Measurements from ENCODE around the gene CACNA1E.

Gene CACNA1E

GRCh38 chr1:181718034-181718433 lies 234.7 kb downstream of the CACNA1E start:
- H3K27ac ChIP-seq = no peak overlapping the region
- TF ChIP-seq ZFX (IDR thresholded peaks at IDR 0.05) = no peak
- TF ChIP-seq, protein P1, sequence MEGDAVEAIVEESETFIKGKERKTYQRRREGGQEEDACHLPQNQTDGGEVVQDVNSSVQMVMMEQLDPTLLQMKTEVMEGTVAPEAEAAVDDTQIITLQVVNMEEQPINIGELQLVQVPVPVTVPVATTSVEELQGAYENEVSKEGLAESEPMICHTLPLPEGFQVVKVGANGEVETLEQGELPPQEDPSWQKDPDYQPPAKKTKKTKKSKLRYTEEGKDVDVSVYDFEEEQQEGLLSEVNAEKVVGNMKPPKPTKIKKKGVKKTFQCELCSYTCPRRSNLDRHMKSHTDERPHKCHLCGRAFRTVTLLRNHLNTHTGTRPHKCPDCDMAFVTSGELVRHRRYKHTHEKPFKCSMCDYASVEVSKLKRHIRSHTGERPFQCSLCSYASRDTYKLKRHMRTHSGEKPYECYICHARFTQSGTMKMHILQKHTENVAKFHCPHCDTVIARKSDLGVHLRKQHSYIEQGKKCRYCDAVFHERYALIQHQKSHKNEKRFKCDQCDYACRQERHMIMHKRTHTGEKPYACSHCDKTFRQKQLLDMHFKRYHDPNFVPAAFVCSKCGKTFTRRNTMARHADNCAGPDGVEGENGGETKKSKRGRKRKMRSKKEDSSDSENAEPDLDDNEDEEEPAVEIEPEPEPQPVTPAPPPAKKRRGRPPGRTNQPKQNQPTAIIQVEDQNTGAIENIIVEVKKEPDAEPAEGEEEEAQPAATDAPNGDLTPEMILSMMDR (conservative IDR thresholded peaks at IDR 0.05) = no peak

DNA sequence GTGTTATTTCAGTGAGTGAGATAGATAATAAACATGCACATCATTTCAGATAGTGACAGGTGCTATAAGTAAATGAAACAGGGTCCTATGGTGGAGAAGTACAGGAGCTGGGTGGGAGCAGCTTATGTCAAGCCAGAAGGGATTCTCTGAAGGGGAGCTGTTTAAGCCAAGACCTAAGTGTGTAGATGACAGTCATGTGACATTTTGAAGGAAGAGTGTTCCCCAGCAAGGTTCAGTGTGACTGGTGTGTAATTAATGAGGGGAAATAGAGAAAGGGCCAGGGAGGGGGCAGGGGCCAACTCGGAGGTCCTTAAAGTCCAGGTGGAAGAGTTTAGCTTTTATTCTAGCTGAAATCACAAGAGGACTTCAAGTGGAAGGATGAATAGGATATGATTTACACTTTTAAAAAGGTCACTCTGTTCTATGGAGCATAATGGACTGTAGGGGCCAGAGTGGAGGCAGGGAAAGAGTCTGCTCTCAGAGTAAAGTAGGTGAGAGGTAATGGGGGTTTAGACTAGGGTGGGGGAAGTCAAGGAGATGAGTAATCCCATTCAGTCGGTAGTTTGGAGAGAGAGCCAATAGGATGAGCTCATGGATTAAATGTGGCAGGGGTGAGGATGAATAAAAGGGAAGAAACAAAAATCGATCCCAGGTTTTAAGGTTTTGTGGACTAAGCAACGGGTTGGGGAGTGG lies 243.1 kb downstream of the CACNA1E start:
- TF ChIP-seq, protein P1 (conservative IDR thresholded peaks at IDR 0.05) = no peak
- TF ChIP-seq ZFX (IDR thresholded peaks at IDR 0.05) = no peak
- H3K27ac ChIP-seq = no peak overlapping the region

DNA sequence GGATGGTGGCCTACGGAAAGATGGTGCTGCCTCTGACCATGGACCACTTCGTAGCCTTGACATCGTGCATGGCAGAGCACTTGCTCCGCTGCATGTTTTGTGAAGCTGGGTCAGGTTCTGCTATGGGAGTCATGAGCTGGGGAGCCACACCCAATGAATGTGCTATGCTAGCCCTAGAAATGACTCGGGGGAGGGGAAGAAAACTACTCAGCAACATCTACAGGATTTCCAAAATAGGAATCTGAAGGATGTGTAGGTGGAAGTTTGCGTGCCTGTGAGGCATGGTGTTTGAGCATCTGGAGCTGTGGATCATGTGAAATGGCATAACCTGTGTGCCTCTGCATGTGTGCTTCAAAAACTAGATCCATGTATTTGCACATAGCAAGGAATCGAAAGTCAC lies 247.3 kb downstream of the CACNA1E start:
- no peak overlapping the region for H3K27ac ChIP-seq
- no peak for TF ChIP-seq ZFX (IDR thresholded peaks at IDR 0.05)

DNA sequence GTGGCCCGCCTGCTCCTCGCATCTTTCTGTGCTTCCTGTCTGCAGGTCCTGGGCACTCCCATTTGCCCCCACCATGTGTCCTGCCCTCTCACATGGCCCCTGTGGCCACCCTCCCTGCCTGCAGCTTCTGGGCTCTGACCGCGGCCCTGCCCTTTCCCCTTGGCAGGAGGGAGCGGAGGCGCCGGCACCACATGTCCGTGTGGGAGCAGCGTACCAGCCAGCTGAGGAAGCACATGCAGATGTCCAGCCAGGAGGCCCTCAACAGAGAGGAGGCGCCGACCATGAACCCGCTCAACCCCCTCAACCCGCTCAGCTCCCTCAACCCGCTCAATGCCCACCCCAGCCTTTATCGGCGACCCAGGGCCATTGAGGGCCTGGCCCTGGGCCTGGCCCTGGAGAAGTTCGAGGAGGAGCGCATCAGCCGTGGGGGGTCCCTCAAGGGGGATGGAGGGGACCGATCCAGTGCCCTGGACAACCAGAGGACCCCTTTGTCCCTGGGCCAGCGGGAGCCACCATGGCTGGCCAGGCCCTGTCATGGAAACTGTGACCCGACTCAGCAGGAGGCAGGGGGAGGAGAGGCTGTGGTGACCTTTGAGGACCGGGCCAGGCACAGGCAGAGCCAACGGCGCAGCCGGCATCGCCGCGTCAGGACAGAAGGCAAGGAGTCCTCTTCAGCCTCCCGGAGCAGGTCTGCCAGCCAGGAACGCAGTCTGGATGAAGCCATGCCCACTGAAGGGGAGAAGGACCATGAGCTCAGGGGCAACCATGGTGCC lies 249.1 kb downstream of the CACNA1E start:
- no peak overlapping the region for H3K27ac ChIP-seq
- TF ChIP-seq ZFX (IDR thresholded peaks at IDR 0.05) = no peak
- TF ChIP-seq, protein P1 (conservative IDR thresholded peaks at IDR 0.05) = no peak

DNA sequence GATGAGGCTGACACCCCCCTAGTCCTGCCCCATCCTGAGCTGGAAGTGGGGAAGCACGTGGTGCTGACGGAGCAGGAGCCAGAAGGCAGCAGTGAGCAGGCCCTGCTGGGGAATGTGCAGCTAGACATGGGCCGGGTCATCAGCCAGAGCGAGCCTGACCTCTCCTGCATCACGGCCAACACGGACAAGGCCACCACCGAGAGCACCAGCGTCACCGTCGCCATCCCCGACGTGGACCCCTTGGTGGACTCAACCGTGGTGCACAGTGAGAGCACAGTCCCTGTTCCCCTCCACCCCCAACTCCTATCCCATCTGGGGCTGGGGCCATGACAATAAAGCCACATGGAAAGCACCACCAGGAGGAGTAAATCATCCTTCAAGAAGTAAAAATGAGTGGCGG lies 250.2 kb downstream of the CACNA1E start:
- no peak overlapping the region for H3K27ac ChIP-seq
- TF ChIP-seq ZFX (IDR thresholded peaks at IDR 0.05) = no peak
- TF ChIP-seq, protein P1 (conservative IDR thresholded peaks at IDR 0.05) = no peak

- no peak for TF ChIP-seq ZFX (IDR thresholded peaks at IDR 0.05)
- TF ChIP-seq, protein P1 (conservative IDR thresholded peaks at IDR 0.05) = no peak
Measured at GRCh38 chr1:181737056-181737455, 253.7 kb downstream of the CACNA1E start.

DNA sequence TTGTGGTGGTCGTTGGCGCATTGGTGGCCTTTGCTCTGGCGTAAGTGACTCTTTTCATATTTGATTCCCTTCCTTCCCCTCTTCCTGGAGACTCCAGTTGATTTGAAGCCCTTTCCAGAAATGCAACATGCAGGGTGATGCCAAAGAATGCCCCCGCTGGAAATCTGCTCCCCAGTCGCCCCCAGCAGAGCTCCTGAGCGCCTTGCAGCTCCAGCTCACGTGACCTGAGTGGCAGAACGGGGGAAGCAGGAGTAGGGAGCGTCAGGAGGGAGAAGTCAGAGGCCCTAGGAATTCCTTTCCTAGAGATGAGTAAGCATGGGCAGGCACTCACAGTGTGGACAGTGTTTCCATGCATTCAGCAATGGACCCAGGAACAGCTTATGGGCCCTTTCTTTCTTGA lies 255.9 kb downstream of the CACNA1E start:
- H3K27ac ChIP-seq = no peak overlapping the region
- no peak for TF ChIP-seq ZFX (IDR thresholded peaks at IDR 0.05)

More at GRCh38 chr1:181737056-181737455, 253.7 kb downstream of the CACNA1E start:
- no peak overlapping the region for H3K27ac ChIP-seq

GRCh38 chr1:181742426-181742825 lies 259.1 kb downstream of the CACNA1E start:
- no peak overlapping the region for H3K27ac ChIP-seq
- TF ChIP-seq ZFX (IDR thresholded peaks at IDR 0.05) = no peak
- TF ChIP-seq, protein P1 (conservative IDR thresholded peaks at IDR 0.05) = no peak
